GM19438 (cell line): ENCODE data around the gene RCOR1.

ENCODE experiments used
- ATAC-seq: cut with Tn5 transposase; IDR thresholded peaks from one replicate; pipeline ENCODE4 v1.9.1; 2021; ENCODE audit warnings: low read depth; ENCODE audit not compliant: unreplicated experiment

Gene RCOR1

DNA sequence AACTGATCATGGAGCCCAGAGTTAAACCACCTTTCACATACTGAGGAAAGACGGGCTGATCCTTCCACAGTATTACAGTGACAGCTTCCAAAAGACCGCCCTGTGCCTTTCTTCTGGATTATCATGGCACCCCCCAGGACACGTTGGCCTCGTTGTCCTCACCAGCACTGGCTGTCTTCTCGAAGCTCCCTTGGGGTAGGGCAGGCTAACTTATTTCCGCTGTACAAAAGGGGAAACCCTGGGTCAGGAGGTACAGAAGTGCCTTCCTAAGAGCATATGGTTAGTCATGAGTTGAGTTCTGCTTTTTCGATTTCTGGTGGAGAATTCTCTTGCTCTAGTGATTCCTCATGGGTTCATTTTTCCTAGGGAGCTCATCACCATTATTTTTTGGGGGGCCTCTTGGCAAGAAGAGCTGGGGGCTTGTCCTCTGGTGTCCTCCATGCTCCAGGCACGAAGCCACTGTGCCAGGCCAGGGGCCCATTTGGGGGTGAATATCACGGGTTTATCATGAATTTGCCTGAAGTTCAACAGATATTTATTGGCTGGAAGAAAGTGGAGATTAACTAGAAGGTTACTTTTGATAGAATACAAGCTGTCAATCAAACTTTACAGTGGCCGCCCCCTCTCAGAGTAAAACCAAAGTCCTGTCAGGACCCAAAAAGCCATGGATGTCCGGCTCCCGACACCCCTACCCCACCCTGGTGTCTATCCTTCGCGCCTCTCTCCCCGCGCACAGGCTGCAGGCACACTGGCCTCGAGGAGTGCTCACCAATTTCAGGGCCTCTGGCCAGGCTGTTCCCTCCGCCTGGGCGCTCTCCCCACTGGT, 176.0 kb downstream of the RCOR1 start:
- ATAC-seq: peak; percentile 50

DNA sequence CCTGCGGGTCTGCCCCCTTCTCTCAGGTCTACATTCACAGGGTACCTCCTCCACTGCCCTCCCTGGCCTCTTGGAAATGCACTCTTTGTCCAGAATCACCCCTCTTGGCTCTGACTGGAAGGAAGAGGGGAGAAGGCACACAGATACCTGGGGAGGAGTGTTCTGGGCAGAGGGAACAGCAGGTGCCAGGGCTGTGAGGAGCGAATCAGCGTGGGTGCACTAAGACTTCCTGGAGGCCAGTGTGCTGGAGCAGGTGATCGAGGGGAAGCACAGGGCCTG, 176.5 kb downstream of the RCOR1 start:
- ATAC-seq: no peak

DNA sequence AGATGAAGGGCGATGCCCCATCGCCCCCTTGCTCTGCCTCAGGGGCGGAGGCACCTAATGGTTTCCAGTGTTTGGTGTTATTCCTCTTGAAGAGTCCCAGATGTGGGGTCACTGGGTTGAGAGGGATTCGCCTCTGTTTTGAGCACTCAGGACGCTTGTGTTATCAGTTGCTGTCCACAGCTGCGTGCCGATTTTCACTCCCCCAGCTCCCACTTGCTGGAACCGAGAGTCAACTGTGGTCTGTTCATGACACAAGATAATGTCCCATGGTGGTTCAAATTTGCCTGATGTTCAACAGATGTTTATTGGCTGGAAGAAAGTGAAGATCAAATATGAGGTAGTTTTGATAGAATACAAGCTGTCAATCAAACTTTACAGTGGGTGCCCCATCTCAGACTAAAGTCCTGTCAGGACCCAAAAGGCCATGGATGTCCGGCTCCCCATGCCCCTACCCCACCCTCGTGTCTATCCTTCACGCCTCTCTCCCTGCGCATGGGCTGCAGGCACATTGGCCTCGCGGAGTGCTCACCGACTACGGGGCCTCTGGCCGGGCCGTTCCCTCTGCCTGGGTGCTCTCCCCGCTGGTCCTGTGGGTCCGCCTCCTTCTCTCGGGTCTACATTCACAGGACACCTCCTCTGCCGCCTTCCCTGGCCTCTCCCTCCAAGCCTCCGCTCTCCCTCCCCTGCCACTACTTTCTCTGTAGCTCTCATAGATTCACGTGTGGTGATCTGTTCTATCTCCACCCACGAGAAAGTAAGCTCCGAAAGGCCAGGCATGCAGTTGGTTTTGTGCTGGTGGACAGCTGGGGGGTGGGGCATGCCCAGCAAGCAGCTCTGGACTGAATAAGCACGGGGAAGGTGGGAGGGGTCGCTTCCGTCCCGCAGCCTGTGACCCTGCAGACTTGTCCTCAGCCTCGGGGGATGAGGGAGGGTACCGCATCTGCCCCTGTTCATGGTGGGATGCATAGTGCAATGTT, 178.0 kb downstream of the RCOR1 start:
- ATAC-seq: no peak

DNA sequence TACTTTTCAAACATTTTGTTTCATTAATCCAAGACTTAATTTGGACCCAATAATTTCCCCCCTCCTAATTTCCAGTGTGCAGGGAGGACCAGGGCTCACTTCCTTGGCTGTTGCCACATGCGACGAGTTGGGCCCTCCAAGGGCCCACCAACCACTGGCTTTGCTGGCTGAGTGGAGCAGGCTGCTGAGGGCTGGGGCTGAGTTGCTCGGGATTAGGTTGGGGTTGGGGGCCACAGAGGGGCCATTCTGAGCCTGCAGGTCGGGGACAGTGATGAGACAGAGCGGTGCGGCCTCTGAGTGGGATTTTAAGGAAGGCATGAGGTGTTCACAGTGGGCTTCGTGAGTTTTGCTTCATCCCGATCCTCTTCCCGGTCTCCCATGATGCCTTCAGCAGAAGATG, 178.7 kb downstream of the RCOR1 start:
- no peak for ATAC-seq

DNA sequence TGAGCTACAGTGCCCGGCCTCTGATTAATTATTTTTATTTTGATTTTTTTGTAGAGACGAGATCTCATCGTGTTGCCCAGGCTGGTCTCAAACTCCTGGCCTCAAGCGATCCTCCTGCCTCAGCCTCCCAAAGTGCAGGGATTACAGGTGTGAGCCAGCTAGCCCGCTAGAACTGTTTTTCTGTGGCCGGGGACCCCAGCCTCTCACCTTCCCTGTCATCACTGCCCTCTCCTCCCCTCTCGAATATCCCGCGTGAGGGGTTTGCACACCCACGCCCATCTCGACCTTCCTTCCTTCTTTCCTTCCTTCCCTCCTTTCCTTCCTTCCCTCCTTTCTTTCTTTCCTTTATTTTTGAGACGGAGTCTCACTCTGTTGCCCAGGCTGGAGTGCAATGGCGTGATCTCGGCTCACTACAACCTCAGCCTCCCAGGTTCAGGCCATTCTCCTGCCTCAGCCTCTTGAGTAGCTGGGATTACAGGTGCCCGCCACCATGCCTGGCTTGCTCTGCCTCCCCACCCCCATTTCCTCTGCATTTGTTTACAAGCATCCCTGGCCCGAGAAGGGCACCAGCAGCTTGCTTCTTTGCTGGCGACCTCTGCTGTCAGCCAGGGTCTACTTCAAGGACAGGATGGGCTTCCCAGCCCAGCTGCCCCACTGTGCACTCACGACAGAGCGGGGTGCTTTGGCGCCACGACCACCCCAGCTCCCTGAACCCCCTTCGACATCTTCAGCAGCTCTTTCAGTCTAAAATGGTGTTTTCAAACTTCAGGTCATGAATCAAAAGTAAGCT, 180.5 kb downstream of the RCOR1 start:
- ATAC-seq: no peak

DNA sequence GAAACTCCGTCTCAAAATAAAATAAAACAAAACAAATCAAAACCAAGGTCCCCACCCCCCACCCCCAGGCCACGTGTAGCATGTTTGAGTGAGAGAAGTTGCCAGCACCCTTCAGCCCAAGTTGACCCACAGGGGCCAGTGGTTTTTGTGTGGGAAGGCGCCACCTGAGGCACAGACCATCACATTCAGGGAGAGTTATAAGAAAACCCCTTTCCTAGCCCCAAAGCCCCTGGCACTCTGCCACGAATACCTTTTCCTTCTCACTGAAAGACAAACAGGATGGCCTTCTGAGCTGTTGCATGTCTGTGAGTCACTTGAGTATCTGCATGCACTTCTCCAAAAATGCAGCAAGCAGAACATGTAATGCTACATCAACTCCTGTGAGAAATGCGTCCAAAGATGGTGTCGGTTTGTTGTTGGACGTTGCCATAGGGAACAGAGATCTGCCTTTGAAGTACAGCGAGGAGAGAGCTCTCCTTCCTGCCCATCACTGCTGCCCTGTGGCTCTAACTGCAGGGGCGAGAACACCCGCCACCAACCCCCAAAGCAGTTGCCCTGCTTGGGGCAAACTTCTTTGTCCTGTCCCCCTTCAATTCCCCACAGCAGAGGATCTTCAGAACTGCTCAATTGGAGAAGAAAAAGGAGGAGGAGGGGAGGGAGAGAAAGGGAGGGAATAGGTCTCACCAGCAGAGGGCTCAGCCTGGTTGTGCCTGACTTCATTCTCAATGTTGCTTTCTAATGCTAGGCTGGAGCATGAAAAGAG, 182.1 kb downstream of the RCOR1 start:
- no peak for ATAC-seq

DNA sequence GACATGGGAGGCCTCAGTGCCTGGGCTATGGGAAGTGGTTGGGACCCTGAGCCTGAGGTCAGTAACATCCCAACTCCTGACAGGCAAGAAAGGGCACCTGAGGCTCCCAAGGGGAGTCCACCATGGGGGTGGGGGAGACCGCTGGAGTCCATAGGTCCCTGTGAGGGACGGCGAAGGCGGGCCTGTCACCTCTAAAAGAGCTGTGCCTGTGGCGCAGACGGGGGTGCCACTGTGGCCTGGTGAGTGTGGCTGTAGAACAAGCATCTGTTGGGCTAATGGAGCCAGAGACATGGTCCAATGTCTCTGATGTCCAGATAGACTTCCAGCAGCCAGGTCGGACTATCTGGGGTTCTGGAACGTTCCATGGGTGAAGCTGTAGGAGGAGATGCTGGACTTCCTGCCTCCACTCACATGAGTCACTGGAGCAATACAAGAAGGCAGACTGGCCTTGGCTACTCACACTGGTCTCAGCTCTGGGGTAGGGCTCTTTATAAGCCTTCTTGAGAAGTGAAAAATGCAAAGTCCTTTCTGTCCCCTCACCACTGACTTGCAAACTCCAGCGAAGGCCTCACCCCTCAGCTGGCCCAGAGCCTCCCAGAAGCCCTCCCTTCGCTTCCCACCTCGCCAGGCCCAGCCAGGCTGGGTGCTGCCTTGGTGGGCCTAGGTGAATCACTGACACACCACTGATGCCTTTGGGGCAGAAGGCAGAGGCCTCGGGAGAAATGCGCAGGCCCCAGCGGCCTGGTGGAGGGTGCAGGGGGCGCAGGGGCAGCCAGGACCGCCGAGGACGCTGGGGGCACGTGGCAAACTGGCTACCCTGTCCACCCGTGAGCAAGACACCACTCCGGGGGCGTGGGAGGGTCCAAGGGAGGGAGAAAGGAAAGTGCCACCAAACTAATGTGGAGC, 183.7 kb downstream of the RCOR1 start:
- no peak for ATAC-seq

DNA sequence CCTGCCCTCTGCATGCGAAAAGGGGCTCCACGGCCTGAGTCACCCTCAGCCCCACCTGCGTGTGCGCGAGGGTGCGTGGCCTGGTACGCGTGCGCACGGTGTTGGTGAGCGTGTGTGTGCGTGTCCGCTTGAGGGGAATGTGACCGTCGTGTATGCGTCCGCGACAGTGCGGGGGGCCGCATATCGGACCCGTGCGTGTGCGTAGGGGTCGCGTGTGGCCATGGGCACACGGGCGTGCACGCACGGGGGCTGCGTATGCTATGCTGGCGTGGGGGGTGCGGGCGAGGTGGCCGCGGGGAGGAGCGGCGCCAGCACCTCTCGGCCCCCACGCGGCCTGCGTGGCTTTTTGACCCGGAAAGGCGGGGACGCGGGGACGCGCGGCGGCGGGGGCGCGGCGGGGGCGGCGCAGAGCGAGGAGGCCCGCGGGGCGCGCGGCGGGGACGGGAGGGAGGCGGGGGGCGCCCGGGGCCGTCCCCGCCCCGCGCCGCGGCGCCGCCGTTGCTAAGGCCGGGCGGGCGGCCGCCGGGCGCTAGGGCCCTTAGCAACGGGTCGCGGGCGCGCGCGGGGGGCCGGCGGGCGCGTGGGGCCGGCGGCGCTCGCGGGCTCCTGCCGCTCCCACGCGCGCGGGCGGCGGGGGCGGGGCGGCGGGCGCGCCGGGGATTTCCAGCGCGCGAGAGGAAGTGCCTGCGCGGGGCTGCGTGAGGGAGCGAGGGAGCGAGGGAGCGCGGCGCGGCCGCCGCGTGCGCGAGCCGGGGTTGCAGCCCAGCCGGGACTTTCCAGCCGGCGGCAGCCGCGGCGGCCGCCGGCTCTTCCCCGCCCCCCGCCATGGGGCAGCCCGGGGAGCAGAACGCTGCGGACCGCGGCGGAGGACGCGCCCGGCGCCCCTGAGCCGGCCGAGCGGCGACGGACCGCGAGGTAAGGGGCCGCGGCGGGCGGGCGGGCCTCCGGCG, 184.6 kb downstream of the RCOR1 start, which contains the start of gene TRAF3:
TSS of gene TRAF3 (plus strand) at position 689 of the 950 bp plus-strand sequence. CDS start 92,753 bp downstream, outside the sequence.
- ATAC-seq: no peak

DNA sequence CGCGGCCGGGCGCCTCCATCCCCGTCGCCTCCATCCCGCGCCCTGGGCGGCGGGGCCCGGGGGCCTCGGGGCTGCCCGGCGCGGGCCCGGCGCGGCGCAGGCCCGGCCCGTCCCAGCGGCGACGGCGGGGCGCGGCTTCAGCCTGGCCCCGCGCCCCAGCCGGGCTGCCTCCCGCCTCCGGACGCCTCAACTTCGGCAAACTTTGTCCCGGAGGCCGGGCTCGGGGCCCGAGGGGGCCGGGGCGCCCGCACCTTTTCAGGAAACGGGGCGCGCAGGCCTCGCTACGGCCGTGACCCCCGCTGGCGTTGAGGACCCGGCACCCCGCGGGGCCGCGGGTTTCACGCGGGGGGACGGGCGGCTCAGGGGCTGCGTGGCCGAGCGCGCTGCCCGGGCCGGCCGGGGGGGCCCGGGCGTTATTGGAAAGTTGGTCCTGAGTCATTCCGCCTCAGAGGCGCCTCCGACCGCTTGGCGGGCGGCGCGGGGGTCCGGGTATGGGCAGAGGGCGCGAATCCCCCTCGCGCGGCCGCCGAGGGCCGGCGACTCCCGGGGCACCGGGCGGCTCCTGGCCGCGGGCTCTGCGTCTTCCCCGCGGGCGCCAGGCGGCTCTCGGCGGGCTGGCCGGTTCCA, 185.4 kb downstream of the RCOR1 start:
- ATAC-seq: no peak

DNA sequence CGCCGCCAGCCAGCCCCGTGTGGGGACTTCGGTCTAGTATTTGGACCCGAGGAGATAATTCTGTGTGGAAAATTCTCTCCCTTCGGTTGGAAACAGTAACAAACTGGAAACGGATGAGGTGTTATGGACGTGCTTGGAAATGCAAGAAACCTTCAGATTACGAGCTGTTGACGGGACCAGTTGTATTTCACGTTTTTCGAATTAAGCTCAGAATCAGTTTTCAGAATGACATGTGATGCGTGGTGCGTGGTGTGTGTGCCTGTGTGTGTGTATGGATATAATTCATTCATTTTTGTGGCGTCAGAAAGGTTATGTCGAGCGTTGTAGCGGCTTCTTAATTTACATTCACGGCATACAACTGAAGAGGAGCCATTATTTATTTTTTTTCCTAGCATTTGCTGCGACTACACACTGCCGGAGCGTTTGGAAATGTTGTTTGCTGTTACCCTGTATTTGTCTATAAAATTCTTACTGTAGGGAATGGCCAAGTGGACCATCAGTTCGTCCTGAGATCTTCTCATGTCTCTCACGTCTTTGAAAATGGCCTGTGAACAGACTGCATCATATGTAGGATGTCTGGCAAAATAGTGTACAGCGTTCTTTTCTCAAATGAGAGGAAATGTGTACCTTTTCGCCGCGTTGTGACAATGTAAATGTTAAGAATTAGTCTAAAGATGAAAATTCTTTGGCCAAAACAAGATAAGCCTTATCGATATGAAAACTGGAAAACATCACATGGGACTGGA, 186.1 kb downstream of the RCOR1 start:
- ATAC-seq: no peak

DNA sequence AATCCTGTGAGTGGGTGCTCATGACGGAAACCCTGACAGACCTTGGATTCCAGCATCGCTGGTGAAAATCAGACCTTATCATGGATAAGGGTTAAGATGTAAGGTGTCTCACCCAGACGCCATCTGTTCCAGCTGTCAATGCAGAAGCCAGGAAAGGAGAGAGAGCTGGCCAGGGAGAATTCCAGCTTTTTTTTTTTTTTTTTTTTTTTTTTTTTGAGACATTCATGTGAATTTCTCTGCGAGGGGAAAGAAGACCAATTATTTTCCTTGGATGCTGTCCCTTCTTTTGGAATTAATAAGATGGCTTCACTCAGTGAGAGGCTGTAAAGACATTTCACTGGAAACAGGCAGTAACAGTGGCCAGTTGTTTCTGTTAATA, 186.6 kb downstream of the RCOR1 start:
- no peak for ATAC-seq

DNA sequence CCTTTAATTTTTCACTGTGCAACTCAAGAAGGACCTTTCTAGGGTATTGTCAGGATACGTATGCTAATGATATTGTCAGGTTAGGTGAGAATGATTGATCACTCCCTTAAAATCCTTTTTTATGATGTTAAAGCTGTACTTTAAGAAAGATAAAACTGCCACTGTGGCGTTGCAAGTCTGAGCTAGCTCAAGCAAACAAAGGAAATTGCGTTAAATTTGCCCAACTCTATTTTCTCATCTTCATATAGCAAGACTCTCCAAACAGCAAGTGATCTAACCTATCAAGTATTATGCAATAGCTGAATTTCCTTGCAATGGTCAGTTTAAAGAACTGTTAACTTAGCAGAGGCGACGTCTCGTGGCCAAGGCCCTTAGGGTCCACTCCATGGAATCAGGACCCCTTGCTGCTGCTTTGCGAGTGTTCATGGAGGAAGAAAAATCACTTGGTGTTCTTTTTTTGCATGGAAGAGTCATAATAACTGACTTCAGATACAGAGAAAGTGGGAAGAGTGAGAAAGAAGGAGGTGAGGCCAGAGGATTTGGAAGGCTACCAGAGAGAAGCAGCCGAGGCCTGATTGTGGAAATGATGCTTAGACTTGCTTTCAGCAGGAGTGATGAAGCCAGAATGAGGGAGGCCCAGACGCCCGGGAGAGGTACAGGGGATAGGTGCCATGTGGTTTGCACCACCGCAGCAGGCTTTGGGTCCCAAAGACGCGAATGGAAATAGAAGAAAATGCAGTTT, 187.3 kb downstream of the RCOR1 start:
- no peak for ATAC-seq
